Measurements from ENCODE around the gene KRTAP10-7. TPM values are rescaled to one million over a fixed set of nuclear protein-coding genes. Genes with fewer than 3 reads are reported as not detected.
"Not testable (repeated sequence)": the region's sequence is repeated elsewhere in the genome, so short reads cannot be mapped to it uniquely, and the experiment has no call there.

The KRTAP10-7 gene
- total RNA-seq, 2 experiments from 2014 or later: not detected

GRCh38 chr21:44576025-44576420, 24.4 kb upstream of the KRTAP10-7 start:
- no peaks in the 10 kb centered on the region for H3K4me1 Mint-ChIP-seq
- no peak for DNase-seq
- peaks cover 23% of the 10 kb centered on the region for H3K9me3 Mint-ChIP-seq
- H3K27me3 Mint-ChIP-seq: peaks cover 3% of the 10 kb centered on the region
- H3K4me3 Mint-ChIP-seq: no peak overlapping the region
- H3K27ac Mint-ChIP-seq: no peak overlapping the region
- POLR2A ChIA-PET: no interaction called here
- H3K36me3 Mint-ChIP-seq: peaks cover under 1% of the 10 kb centered on the region
- no peak for ATAC-seq (ENCODE audit: low read depth)

GRCh38 chr21:44578371-44579055, 21.9 kb upstream of the KRTAP10-7 start:
- H3K36me3 Mint-ChIP-seq: peaks cover 2% of the 10 kb centered on the region
- no peak overlapping the region for H3K27ac Mint-ChIP-seq
- no peak overlapping the region for H3K4me3 Mint-ChIP-seq
- POLR2A ChIA-PET: no interaction called here
- DNase-seq (no peak), ATAC-seq (ENCODE audit: low read depth) (no peak)
- peaks cover 31% of the 10 kb centered on the region for H3K9me3 Mint-ChIP-seq
- H3K27me3 Mint-ChIP-seq: peaks cover 7% of the 10 kb centered on the region
- no peaks in the 10 kb centered on the region for H3K4me1 Mint-ChIP-seq

- DNase-seq (no peak), ATAC-seq (ENCODE audit: low read depth) (no peak)
- no peak overlapping the region for H3K4me3 Mint-ChIP-seq
- peaks cover 31% of the 10 kb centered on the region for H3K9me3 Mint-ChIP-seq
- peaks cover 7% of the 10 kb centered on the region for H3K27me3 Mint-ChIP-seq
- no peaks in the 10 kb centered on the region for H3K4me1 Mint-ChIP-seq
- POLR2A ChIA-PET: no interaction called here
- peaks cover 2% of the 10 kb centered on the region for H3K36me3 Mint-ChIP-seq
- H3K27ac Mint-ChIP-seq: no peak overlapping the region
Measured at GRCh38 chr21:44579056-44579832, 21.2 kb upstream of the KRTAP10-7 start.

- Mint-ChIP-seq H3K27me3 (peaks cover 7% of the 10 kb centered on the region), H3K27ac (no peak overlapping the region), H3K36me3 (peaks cover 2% of the 10 kb centered on the region), H3K4me3 (no peak overlapping the region), H3K9me3 (peaks cover 31% of the 10 kb centered on the region), H3K4me1 (no peaks in the 10 kb centered on the region)
- POLR2A ChIA-PET: no interaction called here
- ATAC-seq (ENCODE audit: low read depth): no peak
- DNase-seq: no peak
Measured at GRCh38 chr21:44579833-44580144, 20.6 kb upstream of the KRTAP10-7 start.

- H3K36me3 Mint-ChIP-seq; H3K4me1 Mint-ChIP-seq; H3K4me3 Mint-ChIP-seq; H3K27ac Mint-ChIP-seq; DNase-seq; POLR2A ChIA-PET; ATAC-seq (ENCODE audit: low read depth): not testable (repeated sequence)
- H3K9me3 Mint-ChIP-seq: peaks cover 31% of the 10 kb centered on the region
- H3K27me3 Mint-ChIP-seq: peaks cover 11% of the 10 kb centered on the region
Measured at GRCh38 chr21:44580231-44580821, 20.1 kb upstream of the KRTAP10-7 start, which contains the start of gene KRTAP10-5. TSS of gene KRTAP10-5 (minus strand) at chr21:44580604. CDS start at chr21:44580578, 26 bp downstream.

GRCh38 chr21:44581158-44581557, 19.2 kb upstream of the KRTAP10-7 start:
- Mint-ChIP-seq H3K9me3 (peaks cover 26% of the 10 kb centered on the region), H3K4me1 (no peaks in the 10 kb centered on the region), H3K4me3 (no peak overlapping the region), H3K27ac (no peak overlapping the region), H3K27me3 (peaks cover 15% of the 10 kb centered on the region), H3K36me3 (peaks cover 2% of the 10 kb centered on the region)
- no peak for DNase-seq
- ATAC-seq (ENCODE audit: low read depth): no peak
- POLR2A ChIA-PET: no interaction called here

GRCh38 chr21:44582055-44582454, 18.3 kb upstream of the KRTAP10-7 start:
- H3K4me1 Mint-ChIP-seq: no peaks in the 10 kb centered on the region
- H3K36me3 Mint-ChIP-seq: peaks cover 2% of the 10 kb centered on the region
- H3K4me3 Mint-ChIP-seq: no peak overlapping the region
- POLR2A ChIA-PET: no interaction called here
- DNase-seq: no peak
- H3K27me3 Mint-ChIP-seq: peaks cover 19% of the 10 kb centered on the region
- no peak overlapping the region for H3K27ac Mint-ChIP-seq
- ATAC-seq (ENCODE audit: low read depth): no peak
- peaks cover 23% of the 10 kb centered on the region for H3K9me3 Mint-ChIP-seq

- POLR2A ChIA-PET: no interaction called here
- no peak overlapping the region for H3K4me3 Mint-ChIP-seq
- peaks cover 16% of the 10 kb centered on the region for H3K9me3 Mint-ChIP-seq
- no peaks in the 10 kb centered on the region for H3K4me1 Mint-ChIP-seq
- H3K27ac Mint-ChIP-seq: no peak overlapping the region
- no peak for ATAC-seq (ENCODE audit: low read depth)
- peaks cover 2% of the 10 kb centered on the region for H3K36me3 Mint-ChIP-seq
- H3K27me3 Mint-ChIP-seq: peaks cover 28% of the 10 kb centered on the region
- no peak for DNase-seq
Measured at GRCh38 chr21:44583089-44583799, 17.2 kb upstream of the KRTAP10-7 start.

- POLR2A ChIA-PET: no interaction called here
- ATAC-seq (ENCODE audit: low read depth): peak; percentile 45
- H3K9me3 Mint-ChIP-seq: peaks cover 15% of the 10 kb centered on the region
- no peak for DNase-seq
- H3K36me3 Mint-ChIP-seq: peaks cover 2% of the 10 kb centered on the region
- H3K27ac Mint-ChIP-seq: no peak overlapping the region
- H3K27me3 Mint-ChIP-seq: peaks cover 28% of the 10 kb centered on the region
- no peak overlapping the region for H3K4me3 Mint-ChIP-seq
- no peaks in the 10 kb centered on the region for H3K4me1 Mint-ChIP-seq
Measured at GRCh38 chr21:44583800-44584147, 16.6 kb upstream of the KRTAP10-7 start.

- Mint-ChIP-seq H3K9me3 (peaks cover 9% of the 10 kb centered on the region), H3K27ac (no peak overlapping the region)
Measured at GRCh38 chr21:44585892-44586291, 14.5 kb upstream of the KRTAP10-7 start.

GRCh38 chr21:44589094-44589493, 11.3 kb upstream of the KRTAP10-7 start:
- POLR2A ChIA-PET: no interaction called here
- H3K9me3 Mint-ChIP-seq: no peaks in the 10 kb centered on the region
- no peaks in the 10 kb centered on the region for H3K36me3 Mint-ChIP-seq
- peaks cover 1% of the 10 kb centered on the region for H3K4me1 Mint-ChIP-seq
- no peak overlapping the region for H3K4me3 Mint-ChIP-seq
- H3K27me3 Mint-ChIP-seq: peaks cover 21% of the 10 kb centered on the region
- H3K27ac Mint-ChIP-seq: no peak overlapping the region
- DNase-seq (no peak), ATAC-seq (ENCODE audit: low read depth) (no peak)

More at GRCh38 chr21:44585892-44586291, 14.5 kb upstream of the KRTAP10-7 start:
- Mint-ChIP-seq H3K27me3 (peaks cover 25% of the 10 kb centered on the region), H3K4me3 (no peak overlapping the region), H3K4me1 (no peaks in the 10 kb centered on the region), H3K36me3 (peaks cover 2% of the 10 kb centered on the region)
- POLR2A ChIA-PET: no interaction called here
- DNase-seq: no peak
- ATAC-seq (ENCODE audit: low read depth): no peak

GRCh38 chr21:44589586-44590305, 10.7 kb upstream of the KRTAP10-7 start:
- POLR2A ChIA-PET: no interaction called here
- Mint-ChIP-seq H3K4me3 (no peak overlapping the region), H3K4me1 (peaks cover 1% of the 10 kb centered on the region), H3K27me3 (peaks cover 21% of the 10 kb centered on the region), H3K36me3 (no peaks in the 10 kb centered on the region), H3K9me3 (no peaks in the 10 kb centered on the region), H3K27ac (no peak overlapping the region)
- ATAC-seq (ENCODE audit: low read depth): no peak
- no peak for DNase-seq

- no peak overlapping the region for H3K4me3 Mint-ChIP-seq
- no peak for DNase-seq
- no peaks in the 10 kb centered on the region for H3K36me3 Mint-ChIP-seq
- peaks cover 1% of the 10 kb centered on the region for H3K4me1 Mint-ChIP-seq
- H3K27ac Mint-ChIP-seq: no peak overlapping the region
- ATAC-seq (ENCODE audit: low read depth): no peak
- POLR2A ChIA-PET: no interaction called here
- no peaks in the 10 kb centered on the region for H3K9me3 Mint-ChIP-seq
- H3K27me3 Mint-ChIP-seq: peaks cover 18% of the 10 kb centered on the region
Measured at GRCh38 chr21:44590311-44590721, 10.1 kb upstream of the KRTAP10-7 start.
